ENCODE data around the gene UBE2O.
"Not testable (repeated sequence)": the region's sequence is repeated elsewhere in the genome, so short reads cannot be mapped to it uniquely, and the experiment has no call there.

UBE2O gene

GRCh38 chr17:76370261-76370993 lies 82.5 kb downstream of the UBE2O start:
- peak in 2 of 14 donors; percentile 8 to 41 for DNase-seq

DNA sequence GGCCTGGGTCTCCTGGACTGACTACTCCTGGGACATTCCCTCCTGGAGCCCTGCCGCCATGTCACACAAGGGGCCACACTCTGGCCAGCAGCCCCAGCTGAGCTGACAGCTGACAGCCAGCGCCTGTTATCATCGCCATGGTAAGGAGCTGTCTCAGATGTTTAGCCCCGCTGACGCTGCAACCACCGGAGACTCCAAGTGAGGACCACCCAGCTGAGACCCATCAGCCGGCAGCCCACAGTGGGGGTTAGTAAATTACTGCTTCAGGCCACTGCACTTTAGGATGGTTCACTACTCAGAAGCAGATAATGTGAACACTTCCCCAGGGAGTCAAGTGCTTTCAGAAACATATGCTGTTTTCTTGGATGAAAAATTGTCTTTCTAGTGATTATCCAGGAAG lies 83.1 kb downstream of the UBE2O start:
- DNase-seq, result no peak

- no peak for DNase-seq
Observed at GRCh38 chr17:76369379-76369778, 83.6 kb downstream of the UBE2O start.

DNA sequence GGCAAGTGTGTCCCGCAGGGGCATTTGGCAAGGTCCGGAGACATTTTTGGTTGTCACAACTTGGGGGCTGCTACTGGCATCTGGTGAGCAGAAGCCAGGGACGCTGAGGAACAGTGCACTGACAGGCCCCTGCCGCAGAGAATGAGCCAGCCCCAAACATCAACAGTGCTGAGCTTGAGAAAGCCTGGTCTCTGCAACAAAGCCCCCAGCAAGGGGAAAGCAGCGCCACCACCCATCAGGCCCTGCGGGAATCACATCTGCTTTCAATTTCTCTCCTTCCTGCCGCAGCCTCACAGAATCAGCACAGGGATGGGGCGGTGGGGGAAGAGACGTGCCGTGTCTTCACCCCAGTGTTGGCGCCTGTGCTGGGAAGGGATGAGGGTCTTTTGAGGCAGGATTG lies 84.4 kb downstream of the UBE2O start:
- DNase-seq, result no peak

GRCh38 chr17:76367642-76368041 lies 85.3 kb downstream of the UBE2O start:
- no peak for DNase-seq

GRCh38 chr17:76366247-76366646 lies 86.7 kb downstream of the UBE2O start:
- DNase-seq, result no peak

GRCh38 chr17:76365256-76365903 lies 87.6 kb downstream of the UBE2O start:
- DNase-seq, result no peak

DNA sequence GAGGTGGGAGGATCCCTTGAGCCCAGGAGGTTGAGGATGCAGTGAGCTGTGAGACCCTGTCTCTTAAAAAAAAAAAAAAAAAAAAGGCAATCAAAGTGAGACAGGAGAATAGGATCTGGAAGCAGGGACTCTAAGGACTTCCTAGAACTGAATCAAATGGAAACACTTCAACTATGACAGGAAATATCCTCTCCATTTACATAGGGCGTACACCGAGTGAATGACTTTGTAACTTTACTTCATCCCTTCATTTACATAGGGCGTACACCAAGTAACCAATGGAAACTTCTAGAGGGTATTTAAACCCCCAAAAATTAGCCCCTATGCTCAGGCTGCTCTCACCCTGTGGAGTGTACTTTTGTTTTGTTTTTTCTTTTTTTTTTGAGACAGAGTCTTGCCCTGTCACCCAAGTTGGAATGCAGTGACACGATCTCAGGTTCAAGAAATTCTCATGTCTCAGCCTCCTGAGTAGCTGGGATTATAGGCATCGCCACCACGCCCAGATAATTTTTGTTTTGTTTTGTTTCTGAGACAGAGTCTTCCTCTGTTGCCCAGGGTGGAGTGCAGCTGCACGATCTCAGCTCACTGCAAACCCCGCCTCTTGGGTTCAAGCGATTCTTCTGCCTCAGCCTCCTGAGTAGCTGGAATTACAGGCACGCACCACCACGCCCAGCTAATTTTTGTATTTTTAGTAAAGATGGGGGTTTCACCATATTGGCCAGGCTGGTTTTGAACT lies 89.7 kb downstream of the UBE2O start:
- no peak for DNase-seq

DNA sequence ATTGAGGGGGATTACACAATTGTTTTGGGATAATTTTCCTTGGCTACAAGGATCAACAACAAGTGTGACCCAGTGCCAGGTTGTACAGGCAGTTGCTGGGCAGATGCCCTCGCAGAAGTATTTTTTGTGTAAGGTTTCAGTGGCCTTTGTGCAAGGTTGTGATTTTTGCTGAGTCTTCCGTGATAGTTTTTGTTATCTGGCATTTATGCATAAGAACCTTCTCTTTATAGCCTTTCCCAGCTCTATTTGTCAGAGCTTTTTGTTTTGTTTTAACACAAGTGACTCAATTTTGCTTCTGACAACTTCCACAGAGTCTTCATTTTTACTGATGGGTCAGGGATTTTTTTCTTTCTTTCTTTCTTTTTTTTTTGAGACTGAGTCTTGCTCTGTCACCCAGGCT lies 92.5 kb downstream of the UBE2O start:
- no peak for DNase-seq

DNA sequence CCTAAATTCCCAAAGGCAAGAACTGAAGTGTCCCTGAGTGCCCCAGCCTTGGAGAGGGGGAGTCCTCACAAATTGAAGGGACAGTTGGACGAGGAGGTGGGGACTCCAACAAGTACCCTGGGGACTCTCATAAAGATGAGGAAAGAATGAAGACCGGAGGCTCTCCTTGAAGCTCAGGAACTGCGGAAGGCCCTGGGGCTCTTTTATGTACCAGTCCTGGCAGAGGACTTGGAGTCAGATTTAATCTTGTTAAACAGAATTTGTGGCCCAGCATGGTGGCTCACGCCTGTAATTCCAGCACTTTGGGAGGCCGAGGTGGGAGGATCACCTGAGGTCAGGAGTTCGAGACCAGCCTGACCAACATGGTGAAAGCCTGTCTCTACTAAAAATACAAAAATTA lies 93.2 kb downstream of the UBE2O start:
- DNase-seq, result not testable (repeated sequence)

DNA sequence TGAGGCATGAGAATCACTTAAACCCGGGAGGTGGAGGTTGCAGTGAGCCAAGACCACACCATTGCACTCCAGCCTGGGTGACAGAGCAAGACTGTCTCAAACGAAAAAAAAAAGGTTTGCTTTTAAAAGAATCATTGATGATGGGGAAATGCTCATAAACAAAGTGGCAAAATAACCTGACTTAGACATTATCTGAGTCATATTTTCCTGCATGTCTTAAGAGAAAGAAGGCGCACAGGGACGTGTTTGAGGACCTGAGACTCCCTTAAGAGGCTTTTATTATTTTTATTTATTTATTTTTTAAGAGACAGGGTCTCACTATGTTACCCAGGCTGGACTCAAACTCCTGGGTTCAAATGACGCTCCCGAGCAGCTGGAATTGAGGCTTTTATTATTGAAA lies 93.6 kb downstream of the UBE2O start:
- no peak for DNase-seq

DNA sequence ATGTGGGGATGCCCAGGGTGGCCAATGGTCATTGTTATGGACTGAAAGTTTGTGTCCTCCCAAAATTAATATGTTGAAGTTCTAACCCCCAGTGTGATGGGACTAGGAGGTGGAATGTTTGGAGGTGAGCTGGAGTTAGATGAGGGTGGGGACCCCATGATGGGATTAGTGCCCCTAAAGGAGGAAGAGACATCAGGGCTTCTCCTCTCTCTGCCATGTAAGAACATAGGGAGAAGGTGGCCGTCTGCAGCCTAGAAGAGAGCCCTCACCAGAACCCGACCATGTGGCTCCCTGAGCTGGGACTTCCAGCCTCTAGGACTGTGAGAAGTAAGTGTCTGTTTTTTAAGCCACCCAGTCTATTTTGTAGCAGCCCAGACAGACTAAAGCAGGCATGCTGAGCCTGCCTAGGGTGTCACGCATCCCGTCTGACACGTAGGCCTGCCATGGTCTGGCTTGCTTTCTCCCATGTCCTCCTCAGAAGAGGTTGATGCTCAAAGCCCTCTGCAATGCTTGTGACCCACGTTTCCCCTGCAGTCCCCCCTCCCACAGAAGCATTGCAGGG lies 95.3 kb downstream of the UBE2O start:
- DNase-seq, result no peak

DNA sequence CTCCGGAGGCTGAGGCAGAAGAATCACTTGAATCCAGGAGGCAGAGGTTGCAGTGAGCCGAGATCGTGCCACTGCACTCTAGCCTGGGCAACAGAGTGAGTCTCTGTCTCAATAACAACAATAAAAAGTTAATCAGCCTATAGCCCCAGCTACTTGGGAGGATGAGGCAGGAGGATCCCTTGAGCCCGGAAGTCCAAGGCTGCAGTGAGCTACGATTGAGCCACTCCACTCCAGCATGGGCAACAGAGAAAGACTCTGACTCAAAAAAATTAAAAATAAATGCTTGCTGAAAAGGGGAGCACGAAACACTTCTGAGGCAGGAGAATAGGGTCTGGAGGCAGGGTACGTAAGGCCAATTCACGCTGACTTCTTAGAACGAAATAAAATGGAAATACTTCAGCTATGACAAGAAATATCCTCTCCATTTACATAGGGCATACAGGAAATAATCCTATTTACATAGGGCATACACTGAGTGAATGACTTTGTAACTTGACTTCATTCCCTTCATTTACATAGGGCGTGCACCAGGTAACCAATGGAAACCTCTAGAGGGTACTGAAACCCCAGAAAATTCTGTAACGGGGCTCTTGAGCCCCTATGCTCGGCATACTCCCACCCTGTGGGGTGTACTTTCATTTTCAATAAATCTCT lies 96.0 kb downstream of the UBE2O start:
- DNase-seq, result no peak

DNA sequence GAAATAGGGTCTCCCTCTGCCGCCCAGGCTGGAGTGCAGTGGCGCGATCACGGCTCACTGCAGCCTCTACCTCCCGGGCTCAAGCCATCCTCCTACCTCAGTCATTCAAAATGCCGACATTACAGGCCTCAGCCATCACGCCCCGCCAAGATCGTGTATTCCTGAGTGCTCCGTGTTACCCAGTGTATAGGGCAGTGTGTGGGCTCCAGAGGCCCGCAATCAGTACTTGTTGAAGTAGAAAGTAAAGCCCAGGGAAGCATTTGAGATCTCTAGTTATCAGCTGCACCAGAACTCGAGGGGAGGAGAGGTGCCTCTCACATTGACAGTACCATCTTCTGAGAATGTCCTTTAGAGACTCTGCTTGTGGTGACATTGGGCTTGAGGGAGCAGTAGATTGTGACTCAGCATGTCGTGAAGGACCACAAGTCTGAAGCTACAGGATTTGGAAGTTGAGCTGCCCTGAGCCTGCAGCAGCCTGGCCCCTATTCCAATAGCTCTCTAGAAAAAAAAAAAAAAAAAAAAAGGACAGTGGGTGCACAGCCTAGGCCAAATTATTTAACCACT lies 98.1 kb downstream of the UBE2O start:
- no peak for DNase-seq

- no peak for DNase-seq
Observed at GRCh38 chr17:76354317-76354729, 98.6 kb downstream of the UBE2O start.

- peak; percentile 71 to 98 (median 92) for DNase-seq
Observed at GRCh38 chr17:76353599-76354316, 99.2 kb downstream of the UBE2O start, which contains the start of gene PRPSAP1. Gene PRPSAP1 (minus strand): TSS chr17:76353916. CDS start chr17:76353703, 213 bp downstream.

DNA sequence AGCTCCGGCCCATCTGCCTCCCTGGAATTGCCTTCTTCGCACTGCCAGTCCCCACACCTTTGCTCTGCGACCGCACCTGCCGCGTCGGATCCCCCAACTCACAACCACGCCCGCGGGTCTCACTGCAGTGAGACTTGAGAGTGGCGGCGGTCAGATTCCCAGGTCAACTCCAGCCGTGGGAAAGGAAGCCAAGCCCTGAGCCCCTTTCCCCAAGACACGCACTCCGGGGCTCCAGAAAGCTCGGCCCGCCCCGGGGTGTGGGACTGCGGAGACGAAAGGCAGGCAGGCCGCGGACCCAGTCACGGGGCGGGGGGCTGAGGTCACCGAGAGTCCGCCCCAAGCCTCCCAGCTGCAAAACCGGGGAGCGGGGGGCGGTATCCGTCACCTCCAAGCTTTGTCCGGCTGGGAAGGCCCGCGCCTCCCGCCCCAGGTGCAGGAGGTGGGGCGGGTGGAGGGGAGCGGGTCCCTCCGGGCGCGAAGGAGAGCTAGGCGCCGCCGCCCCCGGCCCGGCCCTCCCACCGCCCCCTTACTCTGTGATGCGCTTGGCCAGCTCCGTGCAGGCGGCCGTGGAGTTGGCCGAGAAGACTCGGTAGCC lies 99.9 kb downstream of the UBE2O start:
- DNase-seq, result peak in 7 of 14 donors; percentile 35 to 54 (median 49)

GRCh38 chr17:76351526-76352071 lies 101.4 kb downstream of the UBE2O start:
- DNase-seq, result no peak

- DNase-seq, result no peak
Observed at GRCh38 chr17:76350463-76350862, 102.5 kb downstream of the UBE2O start.

DNA sequence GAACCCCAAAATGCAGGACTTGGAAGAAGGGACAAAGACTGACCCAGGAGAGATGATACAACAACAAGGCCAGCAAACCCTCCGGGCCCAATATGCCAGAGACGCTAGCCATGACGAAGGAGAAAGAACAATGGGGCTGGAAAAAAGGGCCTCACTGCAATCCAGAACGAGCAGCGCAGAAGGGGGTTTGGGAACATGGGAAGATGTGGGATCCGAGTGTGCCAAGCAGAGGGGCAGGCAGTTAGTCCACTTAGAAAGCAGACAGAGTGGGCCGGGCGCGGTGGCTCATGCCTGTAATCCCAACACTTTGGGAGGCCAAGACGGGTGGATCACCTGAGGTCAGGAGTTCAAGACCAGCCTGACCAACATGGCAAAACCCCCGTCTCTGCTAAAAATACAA lies 106.0 kb downstream of the UBE2O start:
- DNase-seq, result not testable (repeated sequence)

Measured in C1 segment of cervical spinal cord (tissue), 14 donors.